HCEC 1CT (cell line): ENCODE data around the gene HLX.

Source experiments
- DNase-seq: peaks from one replicate; pipeline ENCODE4 v3.0.0-alpha.2; 2017

HLX gene

GRCh38 chr1:220882061-220882891, 3.0 kb downstream of the HLX start:
- DNase-seq: peak; percentile 65

DNA sequence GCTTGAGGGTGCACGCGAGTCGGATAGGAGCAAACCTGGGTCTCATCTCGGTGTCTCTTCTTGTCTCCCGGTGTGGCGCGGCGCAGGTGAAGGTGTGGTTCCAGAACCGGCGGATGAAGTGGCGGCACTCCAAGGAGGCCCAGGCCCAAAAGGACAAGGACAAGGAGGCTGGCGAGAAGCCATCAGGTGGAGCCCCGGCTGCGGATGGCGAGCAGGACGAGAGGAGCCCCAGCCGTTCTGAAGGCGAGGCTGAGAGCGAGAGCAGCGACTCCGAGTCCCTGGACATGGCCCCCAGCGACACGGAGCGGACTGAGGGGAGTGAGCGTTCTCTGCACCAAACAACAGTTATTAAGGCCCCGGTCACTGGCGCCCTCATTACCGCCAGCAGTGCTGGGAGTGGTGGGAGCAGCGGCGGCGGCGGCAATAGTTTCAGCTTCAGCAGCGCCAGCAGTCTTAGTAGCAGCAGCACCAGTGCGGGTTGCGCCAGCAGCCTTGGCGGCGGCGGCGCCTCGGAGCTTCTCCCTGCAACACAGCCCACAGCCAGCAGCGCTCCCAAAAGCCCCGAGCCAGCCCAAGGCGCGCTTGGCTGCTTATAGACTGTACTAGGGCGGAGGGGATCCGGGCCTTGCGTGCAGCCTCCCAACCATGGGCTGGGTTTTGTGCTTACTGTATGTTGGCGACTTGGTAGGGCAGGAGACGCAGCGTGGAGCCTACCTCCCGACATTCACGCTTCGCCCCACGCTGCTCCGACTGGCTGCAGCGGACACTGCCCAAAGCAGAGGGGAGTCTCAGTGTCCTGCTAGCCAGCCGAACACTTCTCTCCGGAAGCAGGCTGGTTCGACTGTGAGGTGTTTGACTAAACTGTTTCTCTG, 5.1 kb downstream of the HLX start:
- DNase-seq: no peak

DNA sequence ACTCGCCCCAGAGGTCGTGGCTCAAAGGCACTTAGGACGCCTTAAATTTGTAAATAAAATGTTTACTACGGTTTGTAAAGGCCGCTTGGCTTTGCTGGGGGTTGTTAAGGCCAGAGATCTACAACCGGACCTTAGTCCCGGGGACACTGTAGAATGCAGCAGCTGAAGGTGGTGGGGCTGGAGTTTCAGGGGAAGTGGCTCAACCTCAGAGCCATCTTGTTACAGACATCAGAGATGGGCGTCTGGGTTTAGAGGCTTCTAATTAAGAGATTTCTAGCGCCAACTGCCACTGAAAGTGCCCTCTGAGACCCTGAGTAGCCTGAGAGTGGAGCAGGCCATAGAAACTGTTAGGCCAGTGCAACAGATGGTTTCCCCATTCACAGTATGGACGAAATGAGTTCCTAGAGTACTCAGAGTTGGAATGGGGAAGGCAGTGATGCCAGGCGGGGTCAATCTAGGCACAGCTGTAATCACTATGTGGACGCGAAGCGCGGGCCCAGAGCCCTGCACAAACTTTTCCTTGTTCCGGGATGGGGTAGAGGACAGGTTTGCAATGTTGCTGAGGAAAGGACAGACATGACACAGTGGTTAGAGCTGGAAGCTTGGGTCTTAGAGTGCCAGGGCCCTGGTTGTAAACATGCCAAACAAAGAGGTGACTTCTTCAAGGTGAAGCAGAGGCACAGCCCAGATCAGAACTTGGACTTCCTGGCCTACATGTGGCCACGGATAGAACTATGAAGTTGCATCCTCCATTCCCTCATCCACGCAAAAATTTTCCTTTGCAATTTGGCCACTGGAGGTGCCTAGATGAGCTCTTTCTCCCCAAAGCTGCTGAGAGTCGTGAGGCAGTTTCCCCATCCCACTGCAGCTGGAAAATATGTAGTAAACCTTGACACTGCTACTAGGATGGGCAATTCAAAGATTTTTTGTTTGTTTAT, 6.0 kb downstream of the HLX start:
- no peak for DNase-seq

GRCh38 chr1:220885971-220886370, 6.7 kb downstream of the HLX start:
- no peak for DNase-seq

GRCh38 chr1:220886470-220887201, 7.4 kb downstream of the HLX start:
- no peak for DNase-seq

- DNase-seq: no peak
Measured at GRCh38 chr1:220887202-220887519, 7.9 kb downstream of the HLX start.

DNA sequence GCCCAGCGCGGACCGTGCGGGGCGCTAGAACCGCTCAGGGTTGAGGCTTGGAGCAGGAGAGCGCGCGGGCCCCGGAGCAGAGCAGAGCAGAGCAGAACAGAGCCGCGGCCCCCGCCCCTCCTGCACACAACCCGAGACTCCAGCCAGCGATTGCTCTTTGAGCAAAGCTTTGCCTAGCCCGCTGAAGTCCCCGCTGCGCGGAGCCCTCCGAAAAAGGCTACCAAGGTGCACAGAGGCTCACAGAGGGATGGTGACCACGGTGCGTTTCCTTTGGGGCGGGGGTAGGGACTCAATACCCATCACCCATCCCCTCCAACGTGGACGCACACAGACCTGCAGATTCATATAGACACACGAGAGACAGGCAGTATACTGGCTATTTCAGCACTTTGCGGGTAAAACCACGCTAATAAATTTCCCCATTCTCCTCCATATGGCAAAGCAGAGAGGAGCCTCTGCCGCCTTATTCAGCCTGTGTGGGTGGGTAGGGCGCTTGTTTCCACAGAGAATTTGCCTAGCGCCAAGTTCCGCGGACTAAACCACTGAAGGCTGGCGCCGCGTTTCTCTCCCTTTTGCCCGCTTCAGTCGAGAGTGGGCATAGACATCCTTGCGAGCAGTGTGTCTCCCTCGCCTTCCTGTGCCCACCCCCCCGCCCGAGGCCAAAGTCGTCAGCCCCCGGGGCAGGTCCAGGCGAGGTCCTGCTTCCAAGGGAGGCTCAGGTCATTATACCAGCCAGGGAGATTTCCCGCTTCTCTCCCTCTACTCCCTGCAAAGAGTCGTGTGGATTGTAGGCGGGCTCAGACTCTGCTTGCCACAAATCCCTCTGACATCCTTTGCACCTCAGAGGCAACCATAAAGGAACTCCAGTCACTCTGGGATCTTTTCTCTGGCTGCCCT, 8.5 kb downstream of the HLX start:
- DNase-seq: no peak

DNA sequence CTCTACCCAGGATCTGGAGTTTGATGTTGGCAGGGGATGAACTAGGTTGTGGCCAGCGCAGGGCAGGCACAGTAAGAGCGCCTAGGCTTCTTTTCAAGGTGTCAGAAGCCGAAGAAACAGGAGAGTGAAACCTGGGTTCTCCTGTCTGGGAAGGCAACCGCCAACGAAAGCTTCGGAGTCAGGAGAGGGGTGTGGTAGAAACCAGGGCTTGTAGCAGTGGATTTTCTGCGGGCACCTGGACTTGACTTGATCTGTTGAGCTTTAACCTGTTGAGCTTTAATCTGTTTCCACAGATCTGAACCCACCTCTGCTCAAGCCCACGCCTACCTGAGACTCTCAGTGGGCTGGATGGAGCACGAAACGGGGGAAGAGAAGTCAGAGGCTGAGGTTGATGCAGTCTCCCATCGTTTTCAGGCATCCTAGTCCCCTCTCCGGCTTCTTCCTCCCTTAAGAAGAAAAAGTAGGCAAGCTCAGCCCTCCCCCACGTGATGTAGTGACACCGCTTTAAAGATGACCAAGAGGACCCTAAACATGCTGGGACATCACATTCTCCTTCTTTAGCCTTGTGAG, 9.3 kb downstream of the HLX start:
- DNase-seq: no peak

- DNase-seq: no peak
Measured at GRCh38 chr1:220889333-220889732, 10.1 kb downstream of the HLX start.

DNA sequence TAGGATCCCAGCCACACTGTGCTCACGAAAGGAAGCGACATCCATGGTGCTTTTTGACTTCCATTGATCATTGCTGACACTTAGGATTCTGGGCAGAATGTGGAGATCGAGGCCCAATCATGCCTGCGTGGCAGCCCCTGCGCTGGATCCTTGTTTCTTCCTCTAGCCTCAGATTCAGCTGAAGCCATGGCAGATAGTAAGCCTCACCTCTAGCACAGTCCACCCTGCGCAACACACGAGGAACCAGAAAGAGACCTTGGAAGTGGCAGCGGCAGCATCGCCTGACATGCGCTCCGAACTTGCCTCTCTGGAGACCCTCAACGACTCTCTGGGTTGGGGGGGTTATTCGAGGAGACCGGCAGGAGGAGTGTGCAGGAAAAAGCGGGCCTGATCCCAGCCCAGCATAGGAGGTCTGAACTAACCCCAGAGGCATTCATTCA, 10.6 kb downstream of the HLX start:
- DNase-seq: no peak

GRCh38 chr1:220890602-220891001, 11.4 kb downstream of the HLX start:
- no peak for DNase-seq

- no peak for DNase-seq
Measured at GRCh38 chr1:220891224-220892085, 12.2 kb downstream of the HLX start.

DNA sequence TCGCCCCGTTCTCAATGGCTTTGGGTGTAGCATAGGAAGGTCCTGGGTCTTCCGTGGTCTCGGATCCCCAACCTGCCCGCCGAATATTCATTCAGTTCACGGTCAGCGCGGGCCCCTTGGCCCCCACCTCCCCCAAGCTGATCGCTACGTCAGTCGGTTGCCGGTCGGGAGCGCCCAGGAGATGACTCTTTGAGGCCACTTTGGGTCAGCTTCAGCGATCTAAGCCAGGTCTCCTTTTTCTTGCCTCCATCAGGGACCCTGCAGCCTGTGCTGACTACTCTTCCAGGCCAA, 12.8 kb downstream of the HLX start:
- no peak for DNase-seq

DNA sequence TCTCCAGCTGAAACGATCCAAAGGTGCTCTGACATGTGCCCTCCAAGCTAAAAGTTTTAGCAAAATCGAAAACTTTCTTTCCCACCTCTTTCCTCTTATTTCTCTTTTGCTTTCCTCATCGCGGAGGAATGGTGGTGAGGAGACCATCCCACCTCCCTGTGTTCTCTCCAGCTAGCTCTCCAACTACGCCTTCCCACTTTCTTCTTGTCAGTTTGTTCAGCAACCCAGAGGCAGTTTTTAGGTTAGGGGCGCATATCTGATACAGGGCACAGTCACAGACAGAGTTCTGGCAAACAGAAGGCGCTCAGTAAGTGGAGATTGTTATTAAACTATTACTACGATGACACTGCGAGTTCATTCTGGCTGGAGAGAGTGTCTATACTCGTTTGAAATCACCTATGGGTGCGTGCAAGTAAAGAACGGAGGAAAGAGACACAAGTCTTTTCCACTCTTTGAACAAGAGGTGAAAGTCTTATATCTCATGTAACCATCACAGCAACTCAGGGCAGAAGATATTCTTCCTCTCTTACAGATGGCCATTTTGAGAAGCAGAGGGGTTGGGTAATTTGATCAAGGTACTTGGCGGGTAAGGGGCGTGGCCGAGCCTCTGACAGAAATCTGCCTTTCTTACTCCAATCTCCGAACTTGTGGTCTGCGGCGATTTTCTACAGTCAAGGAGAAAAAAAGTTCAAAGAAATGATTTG, 13.9 kb downstream of the HLX start:
- DNase-seq: no peak

- DNase-seq: no peak
Measured at GRCh38 chr1:220893701-220894024, 14.4 kb downstream of the HLX start.

GRCh38 chr1:220894025-220894923, 15.0 kb downstream of the HLX start:
- no peak for DNase-seq

- DNase-seq: no peak
Measured at GRCh38 chr1:220894924-220895256, 15.6 kb downstream of the HLX start.

DNA sequence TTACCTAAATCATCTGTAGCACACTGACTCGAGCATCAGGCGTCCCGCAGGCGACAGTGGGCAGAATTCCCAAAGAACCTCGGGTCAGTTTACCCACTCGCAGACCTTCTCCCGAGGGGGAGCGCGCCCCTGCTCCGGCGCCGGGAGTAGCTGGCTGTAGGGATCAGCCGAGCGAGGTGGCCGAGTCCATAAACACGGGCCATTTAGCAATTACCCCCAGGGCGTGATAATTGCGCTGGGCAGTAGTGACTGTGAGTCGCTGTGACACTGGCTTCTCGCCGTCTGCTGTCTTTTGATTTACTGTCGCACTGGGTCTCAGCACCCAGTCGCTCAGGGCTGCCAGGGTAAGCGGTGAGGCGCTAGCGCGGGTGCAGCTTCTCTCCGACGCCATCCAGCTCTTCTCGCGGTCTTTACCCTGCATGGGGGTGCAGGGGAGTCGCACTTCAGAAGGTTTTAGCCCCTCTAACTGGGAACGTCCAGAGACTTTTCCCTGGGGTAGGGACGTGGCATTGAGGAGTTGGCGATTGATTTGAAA, 16.2 kb downstream of the HLX start:
- DNase-seq: no peak
